A549 (cell line): ENCODE data around the gene IFRD2. TPM values are rescaled to one million over a fixed set of nuclear protein-coding genes. Genes with fewer than 3 reads are reported as not detected.

Experiments
- ATAC-seq, 2 experiments: fragments of 200-7000 bp in 1 of 2; fragments of >200 bp in 1 of 2; cut with Nextera tagmentation in 1 of 2; cut with Tn5 transposase in 1 of 2; 3 replicates each; pipeline versions ENCODE4 v1.8.0 to v1.9.1; 2018 to 2020; ENCODE audit warnings: mild to moderate bottlenecking in 1 of 2, moderate library complexity in 1 of 2
- CTCF ChIA-PET: fragments of 300-600 bp; sonication (Branson Sonifier 250); formaldehyde crosslinking; extraction: SDS; loops from one replicate; lab custom pipeline; 2021; ENCODE audit warnings: antibody characterized with exemption, inconsistent platforms; lab: Yijun Ruan, JAX
- POLR2A ChIA-PET: fragments of 350-600 bp; formaldehyde crosslinking; extraction: SDS; loops from one replicate; lab custom pipeline; 2021; ENCODE audit warnings: antibody characterized with exemption, inconsistent platforms; lab: Yijun Ruan, JAX
- DNase-seq, 2 experiments: peaks; one replicate each; pipeline versions ENCODE4 v3.0.0 to v3.0.0-alpha.2; 2011 to 2016; ENCODE audit warnings: low read depth in 1 of 2, low spot score in 1 of 2
- FAIRE-seq: peaks from 2 replicates; lab custom pipeline; 2011; peaks lifted over from hg19 to GRCh38; lab: Jason Lieb, UNC
- H3K27ac ChIP-seq, 2 experiments: fragments of >200 bp; sonication (Bioruptor Twin); formaldehyde crosslinking; 3 replicates each; pipeline ENCODE4 v1.5.1; 2016 to 2017
- H3K4me1 ChIP-seq: fragments of >200 bp; sonication (Bioruptor Twin); formaldehyde crosslinking; 3 replicates; pipeline ENCODE4 v1.6.1; 2016
- H3K4me2 ChIP-seq: fragments of >200 bp; sonication (Bioruptor Twin); formaldehyde crosslinking; 3 replicates; pipeline ENCODE4 v1.6.1; 2016
- H3K4me3 ChIP-seq: fragments of >200 bp; sonication (Bioruptor Twin); formaldehyde crosslinking; 3 replicates; pipeline ENCODE4 v1.5.1; 2016
- H3K9me3 ChIP-seq: fragments of >200 bp; sonication (Bioruptor Twin); formaldehyde crosslinking; 3 replicates; pipeline ENCODE4 v1.6.1; 2016
- BHLHE40 ChIP-seq: IDR thresholded peaks from 2 replicates; pipeline ENCODE4 v1.6.1; 2012; ENCODE audit warnings: low read depth, low read length, inconsistent platforms
- CBX2 ChIP-seq: fragments of 200-600 bp; sonication (generic); IDR thresholded peaks from 2 replicates; pipeline ENCODE4 v1.6.1; 2016; ENCODE audit warnings: low read depth, mild to moderate bottlenecking, borderline replicate concordance
- CBX8 ChIP-seq: fragments of 200-600 bp; sonication (generic); IDR thresholded peaks from 2 replicates; pipeline ENCODE4 v1.6.1; 2016
- CHD2 ChIP-seq: fragments of 150-350 bp; IDR thresholded peaks from 2 replicates; pipeline ENCODE4 v1.6.1; 2014; ENCODE audit warnings: low read length; ENCODE audit not compliant: partially characterized antibody
- CHD4 ChIP-seq: fragments of 200-600 bp; sonication (generic); IDR thresholded peaks from 2 replicates; pipeline ENCODE4 v1.6.1; 2016; ENCODE audit warnings: antibody characterized with exemption, mild to moderate bottlenecking, borderline replicate concordance
- HOXB13 ChIP-seq: fragments of 250-450 bp; sonication (Bioruptor Pico); IDR thresholded peaks from 2 replicates; pipeline ENCODE4 v1.5.0; 2020; ENCODE audit warnings: low read depth, mild to moderate bottlenecking, moderate library complexity
- KDM1A ChIP-seq: fragments of 200-600 bp; sonication (generic); IDR thresholded peaks from 2 replicates; pipeline ENCODE4 v1.6.1; 2016; ENCODE audit warnings: low read depth, mild to moderate bottlenecking
- NR3C1 ChIP-seq: fragments of >200 bp; sonication (Bioruptor Twin); formaldehyde crosslinking; IDR thresholded peaks from 3 replicates; pipeline ENCODE4 v1.6.1; 2017
- SREBF2 ChIP-seq: fragments of 450-650 bp; IDR thresholded peaks from 2 replicates; pipeline ENCODE4 v1.6.1; 2014; ENCODE audit warnings: mild to moderate bottlenecking, moderate library complexity
- ZSCAN20 ChIP-seq: fragments of 250-450 bp; sonication (Bioruptor Pico); IDR thresholded peaks from 2 replicates; pipeline ENCODE4 v1.8.0; 2022; ENCODE audit warnings: mild to moderate bottlenecking, moderate library complexity
- WGBS: methylation state at CpG from one replicate; pipeline ENCODE4 v1.1.6; 2017; ENCODE audit errors: missing lambda C conversion rate; 5-methylcytosine and 5-hydroxymethylcytosine counted together
- polyA plus RNA-seq, 4 experiments: library from polyadenylated mRNA; depleted of rRNA in 3 of 4; stranded (reverse); fragments of >200 nt; fragmentation: RNase III in 1 of 4; extraction: RNeasy Plus Mini Kit Qiagen cat#74134 plus additional on column Dnase treatment in 1 of 4; gene quantifications; 2 replicates in 3 of 4; 3 replicates in 1 of 4; pipeline ENCODE4 v1.2.3, GENCODE V29; 2011 to 2017
- TF ChIP-seq, protein P1 (sequence below): IDR thresholded peaks from 2 replicates; pipeline ENCODE4 v1.6.1; 2012
- TF ChIP-seq, protein P2 (sequence below): fragments of 450-650 bp; IDR thresholded peaks from 2 replicates; pipeline ENCODE4 v1.6.1; 2014; ENCODE audit warnings: antibody characterized with exemption
- TF ChIP-seq, protein P3 (sequence below): fragments of 200-600 bp; sonication (generic); IDR thresholded peaks from 2 replicates; pipeline ENCODE4 v1.6.1; 2016; ENCODE audit warnings: antibody characterized with exemption, mild to moderate bottlenecking, moderate library complexity
- TF ChIP-seq, protein P4 (sequence below): fragments of 250-450 bp; sonication (Bioruptor Pico); IDR thresholded peaks from 2 replicates; pipeline ENCODE4 v1.5.0; 2021; ENCODE audit warnings: mild to moderate bottlenecking, moderate library complexity, borderline replicate concordance
- TF ChIP-seq, protein P5 (sequence below): fragments of 250-450 bp; sonication (Bioruptor Pico); IDR thresholded peaks from 2 replicates; pipeline ENCODE4 v1.5.0; 2020; ENCODE audit warnings: low read depth, mild to moderate bottlenecking, moderate library complexity

IFRD2 gene
- polyA plus RNA-seq, 2 of the 4 experiments (the other 2 are of a cell fraction), result 42.2 to 79.7 TPM

DNA sequence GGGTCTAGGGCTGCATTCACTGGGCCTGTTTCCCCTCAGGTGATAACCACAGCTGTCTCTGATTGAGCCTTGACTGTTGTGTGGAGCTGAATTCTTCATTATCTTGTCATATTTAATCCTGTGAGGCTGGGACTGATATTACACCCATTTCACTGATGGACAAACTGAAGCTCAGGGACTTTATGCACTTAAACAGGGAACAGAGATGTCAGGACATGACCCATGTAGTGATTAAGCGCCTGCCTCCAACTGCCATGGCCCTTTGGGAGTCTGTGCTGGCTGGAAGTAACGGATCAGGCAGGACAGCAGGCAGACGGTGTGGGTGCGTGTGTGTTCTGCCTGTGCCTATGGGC lies 48.7 kb downstream of the IFRD2 start:
- Histone ChIP-seq H3K4me1 (peaks cover 35% of the 10 kb centered on the region), H3K9me3 (no peaks in the 10 kb centered on the region), H3K27ac (peak overlapping the region in 1 of 2 experiments; percentile 40; a peak in 2 of 6 replicates), H3K4me2 (no peak overlapping the region), H3K4me3 (no peak overlapping the region)
- no peak for ATAC-seq
- FAIRE-seq, result no peak
- no peak for DNase-seq
- POLR2A ChIA-PET, result interaction anchor here (1.2 kb wide), 1 partner anchor 8 kb away, joined by 6 read pairs; the partner anchor contains the start of gene GNAI2
- WGBS, result 100% methylated on average over 4 of the region's 4 CpGs
- TF ChIP-seq KDM1A (peak; percentile 43; the same call in 1 of the 2 replicates), SREBF2 (no peak), NR3C1 (no peak), CBX8 (no peak)
- TF ChIP-seq, protein P1, sequence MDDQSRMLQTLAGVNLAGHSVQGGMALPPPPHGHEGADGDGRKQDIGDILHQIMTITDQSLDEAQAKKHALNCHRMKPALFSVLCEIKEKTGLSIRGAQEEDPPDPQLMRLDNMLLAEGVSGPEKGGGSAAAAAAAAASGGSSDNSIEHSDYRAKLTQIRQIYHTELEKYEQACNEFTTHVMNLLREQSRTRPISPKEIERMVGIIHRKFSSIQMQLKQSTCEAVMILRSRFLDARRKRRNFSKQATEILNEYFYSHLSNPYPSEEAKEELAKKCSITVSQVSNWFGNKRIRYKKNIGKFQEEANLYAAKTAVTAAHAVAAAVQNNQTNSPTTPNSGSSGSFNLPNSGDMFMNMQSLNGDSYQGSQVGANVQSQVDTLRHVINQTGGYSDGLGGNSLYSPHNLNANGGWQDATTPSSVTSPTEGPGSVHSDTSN, result no peak
- TF ChIP-seq, all 56 proteins: peak for 1
- CTCF ChIA-PET, result interaction anchor here (0.7 to 4.7 kb wide), 8 partner anchors 11 to 49 kb away, joined by 3 to 27 read pairs (median 3); no protein-coding TSS in a partner anchor

DNA sequence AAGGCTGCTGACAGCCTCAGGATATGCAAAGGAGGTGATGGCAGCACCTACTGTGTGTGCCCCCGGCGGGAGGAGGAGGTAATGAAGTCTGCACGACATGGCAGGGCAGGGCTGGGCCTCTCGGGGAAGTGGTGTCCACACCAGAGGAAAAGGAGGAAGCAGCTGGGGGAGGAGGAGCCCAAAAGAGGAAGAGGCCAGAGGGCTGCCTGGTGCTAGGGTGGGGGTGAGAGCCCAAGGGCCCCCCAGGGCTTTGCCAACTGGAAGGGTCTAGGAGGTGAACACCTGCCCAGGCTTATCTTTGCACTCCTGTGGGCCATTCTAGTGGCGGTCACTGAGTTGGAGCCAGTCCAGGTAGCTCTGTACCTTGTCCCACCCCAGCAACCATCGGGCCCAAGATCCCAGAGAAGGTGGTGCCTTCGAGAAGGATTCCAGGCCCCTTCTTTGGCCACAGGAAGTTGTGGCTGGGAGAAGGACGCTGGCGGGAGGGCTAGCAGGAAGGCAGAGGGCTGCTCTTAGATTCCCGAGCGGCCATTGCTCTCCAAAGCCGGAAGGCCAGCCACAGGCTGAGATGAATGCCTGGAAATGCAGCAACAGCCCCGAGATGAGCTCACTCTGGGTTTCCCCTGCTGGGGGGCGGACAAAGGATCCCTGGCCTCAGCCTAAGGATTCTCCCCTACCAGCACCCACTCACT lies 49.2 kb downstream of the IFRD2 start:
- no peak overlapping the region for H3K4me2 ChIP-seq
- no peak for ATAC-seq

DNA sequence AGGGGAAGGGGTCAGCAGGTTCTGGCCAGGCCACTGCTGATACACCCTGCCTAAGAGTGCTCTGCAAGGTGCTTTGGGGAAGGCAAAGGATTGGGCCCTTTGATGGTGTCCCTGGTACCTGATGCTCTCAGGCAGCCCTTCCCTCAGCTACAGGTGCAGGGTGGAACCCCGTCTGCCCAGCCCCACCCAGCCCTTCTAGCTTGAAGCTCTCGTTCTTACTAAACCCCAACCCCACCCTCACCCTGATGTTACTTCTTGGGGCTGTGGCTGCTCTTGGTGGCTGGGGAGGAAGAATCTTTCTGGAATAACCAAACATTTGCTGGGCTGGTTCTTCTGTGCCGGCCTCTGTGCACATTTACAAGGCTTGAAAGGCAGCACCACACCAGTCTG lies 49.9 kb downstream of the IFRD2 start:
- FAIRE-seq, result no peak
- DNase-seq, result no peak
- no peak for ATAC-seq
- Histone ChIP-seq H3K9me3 (no peaks in the 10 kb centered on the region), H3K4me1 (peaks cover 35% of the 10 kb centered on the region), H3K27ac (peak overlapping the region in 1 of 2 experiments; percentile 40; a peak in 2 of 6 replicates), H3K4me2 (no peak overlapping the region), H3K4me3 (no peak overlapping the region)
- TF ChIP-seq, protein P2, sequence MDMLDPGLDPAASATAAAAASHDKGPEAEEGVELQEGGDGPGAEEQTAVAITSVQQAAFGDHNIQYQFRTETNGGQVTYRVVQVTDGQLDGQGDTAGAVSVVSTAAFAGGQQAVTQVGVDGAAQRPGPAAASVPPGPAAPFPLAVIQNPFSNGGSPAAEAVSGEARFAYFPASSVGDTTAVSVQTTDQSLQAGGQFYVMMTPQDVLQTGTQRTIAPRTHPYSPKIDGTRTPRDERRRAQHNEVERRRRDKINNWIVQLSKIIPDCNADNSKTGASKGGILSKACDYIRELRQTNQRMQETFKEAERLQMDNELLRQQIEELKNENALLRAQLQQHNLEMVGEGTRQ, result no peak
- TF ChIP-seq, protein P3, sequence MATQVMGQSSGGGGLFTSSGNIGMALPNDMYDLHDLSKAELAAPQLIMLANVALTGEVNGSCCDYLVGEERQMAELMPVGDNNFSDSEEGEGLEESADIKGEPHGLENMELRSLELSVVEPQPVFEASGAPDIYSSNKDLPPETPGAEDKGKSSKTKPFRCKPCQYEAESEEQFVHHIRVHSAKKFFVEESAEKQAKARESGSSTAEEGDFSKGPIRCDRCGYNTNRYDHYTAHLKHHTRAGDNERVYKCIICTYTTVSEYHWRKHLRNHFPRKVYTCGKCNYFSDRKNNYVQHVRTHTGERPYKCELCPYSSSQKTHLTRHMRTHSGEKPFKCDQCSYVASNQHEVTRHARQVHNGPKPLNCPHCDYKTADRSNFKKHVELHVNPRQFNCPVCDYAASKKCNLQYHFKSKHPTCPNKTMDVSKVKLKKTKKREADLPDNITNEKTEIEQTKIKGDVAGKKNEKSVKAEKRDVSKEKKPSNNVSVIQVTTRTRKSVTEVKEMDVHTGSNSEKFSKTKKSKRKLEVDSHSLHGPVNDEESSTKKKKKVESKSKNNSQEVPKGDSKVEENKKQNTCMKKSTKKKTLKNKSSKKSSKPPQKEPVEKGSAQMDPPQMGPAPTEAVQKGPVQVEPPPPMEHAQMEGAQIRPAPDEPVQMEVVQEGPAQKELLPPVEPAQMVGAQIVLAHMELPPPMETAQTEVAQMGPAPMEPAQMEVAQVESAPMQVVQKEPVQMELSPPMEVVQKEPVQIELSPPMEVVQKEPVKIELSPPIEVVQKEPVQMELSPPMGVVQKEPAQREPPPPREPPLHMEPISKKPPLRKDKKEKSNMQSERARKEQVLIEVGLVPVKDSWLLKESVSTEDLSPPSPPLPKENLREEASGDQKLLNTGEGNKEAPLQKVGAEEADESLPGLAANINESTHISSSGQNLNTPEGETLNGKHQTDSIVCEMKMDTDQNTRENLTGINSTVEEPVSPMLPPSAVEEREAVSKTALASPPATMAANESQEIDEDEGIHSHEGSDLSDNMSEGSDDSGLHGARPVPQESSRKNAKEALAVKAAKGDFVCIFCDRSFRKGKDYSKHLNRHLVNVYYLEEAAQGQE, result no peak
- TF ChIP-seq ZSCAN20 (CRISPR knock-in tag) (no peak), HOXB13 (no peak), CBX8 (no peak), CHD2 (no peak), CHD4 (no peak), CBX2 (no peak), BHLHE40 (no peak)
- TF ChIP-seq, protein P4, sequence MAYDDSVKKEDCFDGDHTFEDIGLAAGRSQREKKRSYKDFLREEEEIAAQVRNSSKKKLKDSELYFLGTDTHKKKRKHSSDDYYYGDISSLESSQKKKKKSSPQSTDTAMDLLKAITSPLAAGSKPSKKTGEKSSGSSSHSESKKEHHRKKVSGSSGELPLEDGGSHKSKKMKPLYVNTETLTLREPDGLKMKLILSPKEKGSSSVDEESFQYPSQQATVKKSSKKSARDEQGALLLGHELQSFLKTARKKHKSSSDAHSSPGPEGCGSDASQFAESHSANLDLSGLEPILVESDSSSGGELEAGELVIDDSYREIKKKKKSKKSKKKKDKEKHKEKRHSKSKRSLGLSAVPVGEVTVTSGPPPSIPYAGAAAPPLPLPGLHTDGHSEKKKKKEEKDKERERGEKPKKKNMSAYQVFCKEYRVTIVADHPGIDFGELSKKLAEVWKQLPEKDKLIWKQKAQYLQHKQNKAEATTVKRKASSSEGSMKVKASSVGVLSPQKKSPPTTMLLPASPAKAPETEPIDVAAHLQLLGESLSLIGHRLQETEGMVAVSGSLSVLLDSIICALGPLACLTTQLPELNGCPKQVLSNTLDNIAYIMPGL (CRISPR knock-in tag), result no peak
- TF ChIP-seq, protein P5, sequence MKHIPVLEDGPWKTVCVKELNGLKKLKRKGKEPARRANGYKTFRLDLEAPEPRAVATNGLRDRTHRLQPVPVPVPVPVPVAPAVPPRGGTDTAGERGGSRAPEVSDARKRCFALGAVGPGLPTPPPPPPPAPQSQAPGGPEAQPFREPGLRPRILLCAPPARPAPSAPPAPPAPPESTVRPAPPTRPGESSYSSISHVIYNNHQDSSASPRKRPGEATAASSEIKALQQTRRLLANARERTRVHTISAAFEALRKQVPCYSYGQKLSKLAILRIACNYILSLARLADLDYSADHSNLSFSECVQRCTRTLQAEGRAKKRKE (CRISPR knock-in tag), result no peak
- POLR2A ChIA-PET, result no interaction called here
- CTCF ChIA-PET, result interaction anchor here (1.2 to 7.8 kb wide), 4 partner anchors 12 to 48 kb away, joined by 3 to 55 read pairs (median 16); no protein-coding TSS in a partner anchor
- 77% methylated on average over 3 of the region's 3 CpGs for WGBS

More for the DNA sequence above, 49.2 kb downstream of the IFRD2 start:
- CTCF ChIA-PET, result interaction anchor here (0.8 to 4.7 kb wide), 7 partner anchors 11 to 49 kb away, joined by 3 to 27 read pairs (median 3); no protein-coding TSS in a partner anchor
- peaks cover 35% of the 10 kb centered on the region for H3K4me1 ChIP-seq
- WGBS, result 72% methylated on average over 11 of the region's 14 CpGs
- no peak overlapping the region for H3K4me3 ChIP-seq
- no peak for FAIRE-seq
- H3K27ac ChIP-seq, result peak overlapping the region in 1 of 2 experiments; percentile 40; a peak in 2 of 6 replicates
- TF ChIP-seq BHLHE40, result no peak
- TF ChIP-seq, all 56 proteins: peak for 0
- POLR2A ChIA-PET, result no interaction called here
- no peak for DNase-seq
- no peaks in the 10 kb centered on the region for H3K9me3 ChIP-seq
